Limb (tissue), 2 donors: Measurements from ENCODE around the gene OGFRL1.

Experiments
- DNase-seq, 2 donors: peaks; one replicate each; pipeline ENCODE4 v3.0.0-alpha.2; 2016; ENCODE audit errors: extremely low spot score in 2 of 2

Gene OGFRL1

GRCh38 chr6:71284785-71285184 lies 3.8 kb upstream of the OGFRL1 start:
- DNase-seq: no peak

- DNase-seq: no peak
These were observed 1.6 kb upstream of the OGFRL1 start for GRCh38 chr6:71287038-71287437.

GRCh38 chr6:71287926-71288227 lies 734 bp upstream of the OGFRL1 start:
- no peak for DNase-seq

GRCh38 chr6:71289039-71289801 lies 609 bp downstream of the OGFRL1 start:
- peak in 1 of 2 donors; percentile 68 for DNase-seq

GRCh38 chr6:71289802-71290175 lies 1.2 kb downstream of the OGFRL1 start:
- no peak for DNase-seq

GRCh38 chr6:71290611-71291010 lies 2.0 kb downstream of the OGFRL1 start:
- no peak for DNase-seq

GRCh38 chr6:71292001-71292400 lies 3.4 kb downstream of the OGFRL1 start:
- no peak for DNase-seq

- no peak for DNase-seq
These were observed 5.5 kb downstream of the OGFRL1 start for GRCh38 chr6:71294121-71294523.

GRCh38 chr6:71298459-71298858 lies 9.8 kb downstream of the OGFRL1 start:
- DNase-seq: no peak

- no peak for DNase-seq
These were observed 11.2 kb downstream of the OGFRL1 start for GRCh38 chr6:71299541-71300470.

- DNase-seq: no peak
These were observed 12.1 kb downstream of the OGFRL1 start for GRCh38 chr6:71300561-71301168.

GRCh38 chr6:71301546-71301945 lies 12.9 kb downstream of the OGFRL1 start:
- DNase-seq: no peak

GRCh38 chr6:71309656-71310055 lies 21.0 kb downstream of the OGFRL1 start:
- no peak for DNase-seq

GRCh38 chr6:71310261-71310660 lies 21.6 kb downstream of the OGFRL1 start:
- DNase-seq: no peak

GRCh38 chr6:71312089-71312488 lies 23.5 kb downstream of the OGFRL1 start:
- DNase-seq: no peak

- DNase-seq: no peak
These were observed 28.8 kb downstream of the OGFRL1 start for GRCh38 chr6:71317441-71317840.

GRCh38 chr6:71320041-71320440 lies 31.4 kb downstream of the OGFRL1 start:
- no peak for DNase-seq

- no peak for DNase-seq
These were observed 32.7 kb downstream of the OGFRL1 start for GRCh38 chr6:71321314-71321713.

GRCh38 chr6:71324194-71324785 lies 35.7 kb downstream of the OGFRL1 start:
- no peak for DNase-seq

- DNase-seq: no peak
These were observed 38.0 kb downstream of the OGFRL1 start for GRCh38 chr6:71326611-71327010.

- DNase-seq: no peak
These were observed 41.9 kb downstream of the OGFRL1 start for GRCh38 chr6:71330501-71330900.

GRCh38 chr6:71332012-71332411 lies 43.4 kb downstream of the OGFRL1 start:
- DNase-seq: no peak
